HG03066 (cell line): ENCODE results near the gene C4orf33.
"Not testable (repeated sequence)": the region's sequence is repeated elsewhere in the genome, so short reads cannot be mapped to it uniquely, and the experiment has no call there.

Experiments used
- ATAC-seq: cut with Tn5 transposase; IDR thresholded peaks from one replicate; pipeline ENCODE4 v1.9.1; 2021; ENCODE audit warnings: low read depth; ENCODE audit not compliant: unreplicated experiment

C4orf33 gene, protein sequence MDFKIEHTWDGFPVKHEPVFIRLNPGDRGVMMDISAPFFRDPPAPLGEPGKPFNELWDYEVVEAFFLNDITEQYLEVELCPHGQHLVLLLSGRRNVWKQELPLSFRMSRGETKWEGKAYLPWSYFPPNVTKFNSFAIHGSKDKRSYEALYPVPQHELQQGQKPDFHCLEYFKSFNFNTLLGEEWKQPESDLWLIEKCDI

DNA sequence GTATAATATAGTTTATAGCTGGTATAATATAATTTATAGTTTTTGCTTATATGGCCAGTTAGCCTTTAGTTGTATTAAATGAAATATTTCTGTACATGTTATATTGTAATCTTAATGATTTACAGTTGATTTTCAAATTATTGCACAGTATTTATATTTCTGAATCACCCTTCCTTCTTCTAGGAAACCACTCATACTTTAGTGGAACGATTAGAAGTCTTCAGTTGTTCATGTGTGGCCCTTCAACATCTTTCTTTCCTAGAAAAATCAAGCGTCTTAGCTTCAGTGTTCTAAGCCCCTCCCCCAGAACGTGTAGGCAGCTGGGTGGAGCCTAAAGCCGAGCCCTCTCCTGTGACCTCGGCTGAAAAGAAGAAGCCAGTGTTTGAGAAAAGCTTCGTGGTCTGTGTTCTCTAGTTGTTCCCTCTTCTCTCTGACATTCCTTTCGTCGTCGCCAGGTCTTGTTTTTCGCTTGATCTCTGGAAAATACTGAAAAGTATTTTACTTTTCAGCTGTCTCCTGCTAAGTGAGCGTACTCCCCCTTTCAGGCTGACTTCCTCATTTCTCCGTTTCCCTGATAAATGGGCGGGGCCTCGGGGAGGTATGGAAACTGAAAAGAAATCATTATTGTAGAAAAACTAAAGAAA is at the start of gene C4orf33:
TSS of gene C4orf33 (plus strand) at position 342 of the 644 bp plus-strand sequence. CDS start 6,459 bp downstream, outside the sequence.
- ATAC-seq: peak; percentile 42

DNA sequence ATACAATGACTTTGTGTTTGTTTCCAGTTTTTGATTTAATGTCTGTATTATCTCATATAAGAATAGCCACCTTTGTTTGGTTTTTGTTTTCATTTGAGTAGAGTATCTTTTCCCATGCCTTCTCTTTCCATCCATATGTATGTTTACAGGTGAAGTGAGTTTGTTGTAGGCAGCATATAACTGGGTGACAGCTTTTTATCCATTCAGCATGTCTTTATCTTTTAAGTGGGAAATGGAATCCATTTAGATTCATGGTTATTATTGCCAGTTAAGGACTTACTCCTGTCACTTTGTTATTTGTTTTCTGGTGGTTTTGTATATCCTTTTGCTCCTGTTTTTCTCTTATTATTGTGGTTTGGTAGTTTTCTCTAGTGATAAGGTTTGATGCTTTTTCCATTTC is 36.9 kb upstream of the C4orf33 start:
- no peak for ATAC-seq

DNA sequence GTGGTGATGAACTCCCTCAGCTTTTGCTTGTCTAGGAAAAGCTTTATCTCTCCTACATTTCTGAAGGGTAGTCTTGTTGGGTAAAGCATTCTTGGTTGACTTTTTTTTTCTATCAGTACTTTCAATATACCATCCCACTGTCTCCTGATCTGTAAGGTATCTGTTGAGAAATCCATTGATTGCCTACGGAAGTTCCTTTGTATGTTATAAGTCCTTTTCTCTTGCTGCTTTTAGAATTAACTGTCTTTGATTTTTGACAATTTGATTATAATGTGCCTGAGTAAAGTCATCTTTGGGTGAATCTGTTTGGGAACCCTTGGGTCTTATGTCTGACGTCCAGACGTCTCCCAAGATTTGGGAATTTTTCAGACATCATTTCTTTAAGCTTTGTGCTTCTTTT is 33.4 kb upstream of the C4orf33 start:
- ATAC-seq: no peak

DNA sequence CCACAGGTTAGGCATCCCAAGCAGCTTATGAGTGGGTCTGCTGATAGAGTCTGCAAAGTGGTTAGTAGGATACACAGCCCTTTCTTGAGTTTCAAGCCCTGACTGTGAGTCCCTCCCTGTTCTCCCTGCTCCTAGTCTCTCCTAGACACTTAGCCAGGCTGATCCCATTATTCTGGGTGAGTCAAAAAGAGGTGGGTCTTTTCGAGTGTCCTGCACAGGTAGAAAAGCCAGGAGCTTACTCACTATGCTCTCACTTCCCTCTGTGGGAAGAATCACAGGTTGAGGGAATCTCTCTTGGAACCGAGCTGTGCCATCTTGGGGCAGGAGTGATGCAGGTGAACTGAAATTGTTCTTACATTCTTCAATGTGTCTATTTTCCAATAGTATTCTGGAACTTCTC is 32.3 kb upstream of the C4orf33 start:
- no peak for ATAC-seq

DNA sequence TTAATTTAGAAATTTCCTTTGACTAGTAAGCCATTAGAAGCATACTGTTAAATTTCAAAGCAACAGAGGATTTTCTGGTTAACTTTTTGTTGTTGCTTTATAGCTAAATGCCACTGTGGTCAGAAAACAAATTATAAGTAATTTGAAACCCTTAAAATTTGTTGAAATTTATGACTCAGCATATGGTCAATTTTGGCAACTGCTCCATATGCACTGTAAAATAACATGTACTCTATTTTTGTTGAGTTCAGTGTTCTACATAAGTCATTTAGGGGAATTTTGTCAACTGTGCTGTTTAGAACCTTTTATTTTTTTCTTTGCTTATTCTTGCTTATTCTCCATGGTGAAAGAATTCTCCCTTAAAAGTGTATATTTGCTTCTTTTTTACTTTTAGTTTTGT is 31.2 kb upstream of the C4orf33 start:
- ATAC-seq: no peak

DNA sequence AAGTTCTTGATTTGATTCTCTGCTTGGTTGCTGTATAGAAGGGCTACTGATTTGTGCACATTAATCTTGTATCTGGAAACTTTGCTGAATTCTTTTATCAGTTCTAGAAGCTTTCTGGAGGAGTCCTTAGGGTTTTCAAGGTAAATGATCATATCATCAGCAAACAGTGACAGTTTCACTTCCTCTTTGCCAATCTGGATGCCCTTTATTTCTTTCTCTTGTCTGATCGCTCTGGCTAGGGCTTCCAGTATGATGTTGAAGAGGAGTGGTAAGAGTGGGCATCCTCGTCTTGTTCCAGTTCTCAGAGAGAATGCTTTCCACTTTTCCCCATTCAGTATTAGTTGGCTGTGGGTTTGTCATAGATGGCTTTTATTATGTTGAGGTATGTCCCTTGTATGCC is 26.4 kb upstream of the C4orf33 start:
- not testable (repeated sequence) for ATAC-seq

DNA sequence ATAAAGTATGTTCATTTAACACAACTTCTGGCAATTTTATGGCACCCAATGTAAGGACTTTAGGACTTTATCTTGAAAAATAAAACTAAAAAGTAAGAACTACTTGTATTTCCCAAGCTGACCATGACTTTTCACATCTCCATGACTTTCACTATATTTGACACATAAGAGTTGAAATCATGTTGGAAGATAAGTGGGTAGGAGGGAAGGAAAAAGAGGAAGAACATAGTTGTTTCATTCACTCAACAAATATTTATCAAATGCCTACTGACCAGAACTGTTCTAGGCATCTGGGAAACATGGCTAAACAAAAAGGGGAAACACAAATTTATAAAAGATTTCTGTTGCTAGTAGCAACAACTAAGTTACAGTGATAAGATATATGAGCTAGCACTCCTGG is 18.6 kb upstream of the C4orf33 start:
- no peak for ATAC-seq

DNA sequence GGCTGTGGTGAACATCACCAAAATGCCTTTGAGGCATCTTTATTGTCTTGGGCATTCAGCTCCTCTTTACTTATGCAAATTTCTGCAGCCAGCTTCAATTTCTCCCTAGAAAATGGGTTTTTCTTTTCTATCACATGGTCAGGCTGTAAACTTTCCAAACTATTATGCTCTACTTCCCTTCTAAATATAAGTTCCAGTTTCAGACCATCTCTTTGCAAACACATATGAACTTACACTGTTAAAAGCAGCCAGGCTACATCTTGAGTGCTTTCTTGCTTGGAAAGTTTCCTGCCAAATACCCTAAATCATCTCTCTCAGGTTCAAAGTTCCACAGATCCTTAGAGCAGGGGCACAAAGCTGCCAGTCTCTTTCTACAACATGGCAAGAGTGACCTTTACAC is 15.8 kb upstream of the C4orf33 start:
- no peak for ATAC-seq

DNA sequence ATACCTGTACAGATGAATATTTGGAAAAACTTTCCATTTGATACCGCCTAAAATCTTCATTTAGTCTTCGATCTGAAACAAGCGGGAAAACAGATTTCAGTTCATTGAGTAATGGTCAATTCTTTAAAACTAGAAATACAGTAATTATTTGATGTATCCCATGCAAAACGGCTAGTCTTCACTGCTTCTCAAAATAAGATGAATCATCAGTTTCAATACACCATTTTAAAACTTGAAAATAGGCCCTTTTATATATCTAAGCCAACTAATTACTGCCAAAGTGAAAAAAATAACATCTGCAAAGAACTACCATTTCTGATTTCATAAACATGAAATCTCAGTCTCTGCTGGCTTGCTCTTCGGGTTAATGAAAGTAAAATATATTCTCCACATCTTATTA is 13.7 kb upstream of the C4orf33 start:
- no peak for ATAC-seq

DNA sequence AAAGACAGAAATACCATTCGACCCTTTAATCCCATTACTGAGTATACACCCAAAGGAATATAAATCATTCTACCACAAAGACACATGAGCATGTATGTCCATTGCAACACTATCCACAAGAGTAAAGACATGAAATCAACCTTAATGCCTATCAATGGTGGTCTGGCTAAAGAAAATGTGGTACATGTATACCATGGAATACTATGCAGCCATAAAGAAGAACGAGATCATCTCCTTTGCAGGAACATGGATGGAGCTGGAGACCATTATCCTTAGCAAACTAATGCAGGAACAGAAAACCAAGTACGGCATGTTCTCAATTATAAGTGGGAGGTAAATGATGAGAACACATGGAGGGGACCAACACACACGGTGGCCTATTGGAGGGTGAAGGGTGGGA is 10.5 kb upstream of the C4orf33 start:
- ATAC-seq: no peak

DNA sequence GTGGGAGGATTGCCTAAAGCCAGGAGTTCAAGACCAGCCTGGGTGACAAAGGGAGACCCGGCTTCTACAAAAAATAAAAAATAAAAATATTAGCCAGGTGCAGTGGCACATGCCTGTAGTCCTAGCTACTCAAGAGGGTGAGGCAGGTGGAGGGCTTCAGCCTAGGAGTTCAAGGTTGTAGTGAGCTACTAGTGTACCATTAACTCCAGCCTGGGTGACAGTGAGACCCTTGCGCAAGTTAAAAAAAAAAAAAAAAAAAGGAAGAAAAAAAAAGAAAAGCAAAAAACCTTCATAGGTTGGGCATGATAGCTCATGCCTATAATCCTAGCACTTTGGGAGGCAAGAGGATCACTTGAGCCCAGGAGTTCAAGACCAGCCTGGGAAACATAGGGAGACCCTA is 8.4 kb upstream of the C4orf33 start:
- ATAC-seq: no peak

DNA sequence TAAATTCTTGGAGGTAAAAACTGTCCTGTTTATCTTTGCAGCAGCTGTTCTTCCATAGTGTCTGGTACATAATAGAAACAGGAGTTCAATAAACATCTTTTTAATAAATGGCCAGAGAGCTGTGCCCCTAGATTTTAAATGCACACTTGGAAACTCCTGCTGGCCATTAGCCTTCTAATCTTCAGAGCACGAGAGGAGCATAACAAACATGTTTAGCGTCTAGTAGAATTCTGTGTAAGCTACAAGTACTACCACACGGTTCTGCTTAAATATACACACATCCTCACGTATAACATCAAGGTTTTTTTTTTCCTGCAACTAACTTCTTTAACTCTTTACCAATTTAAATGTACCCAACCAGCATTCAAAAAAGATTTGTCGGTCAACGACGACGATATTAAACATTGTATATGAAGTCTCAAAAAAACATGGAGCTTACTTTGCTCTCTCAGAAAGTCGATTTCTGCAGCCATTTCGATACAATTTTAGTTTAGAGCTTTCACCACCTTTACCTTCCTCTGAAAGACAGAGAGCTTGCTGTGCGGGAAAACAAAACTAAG is 3.2 kb upstream of the C4orf33 start:
- ATAC-seq: no peak

DNA sequence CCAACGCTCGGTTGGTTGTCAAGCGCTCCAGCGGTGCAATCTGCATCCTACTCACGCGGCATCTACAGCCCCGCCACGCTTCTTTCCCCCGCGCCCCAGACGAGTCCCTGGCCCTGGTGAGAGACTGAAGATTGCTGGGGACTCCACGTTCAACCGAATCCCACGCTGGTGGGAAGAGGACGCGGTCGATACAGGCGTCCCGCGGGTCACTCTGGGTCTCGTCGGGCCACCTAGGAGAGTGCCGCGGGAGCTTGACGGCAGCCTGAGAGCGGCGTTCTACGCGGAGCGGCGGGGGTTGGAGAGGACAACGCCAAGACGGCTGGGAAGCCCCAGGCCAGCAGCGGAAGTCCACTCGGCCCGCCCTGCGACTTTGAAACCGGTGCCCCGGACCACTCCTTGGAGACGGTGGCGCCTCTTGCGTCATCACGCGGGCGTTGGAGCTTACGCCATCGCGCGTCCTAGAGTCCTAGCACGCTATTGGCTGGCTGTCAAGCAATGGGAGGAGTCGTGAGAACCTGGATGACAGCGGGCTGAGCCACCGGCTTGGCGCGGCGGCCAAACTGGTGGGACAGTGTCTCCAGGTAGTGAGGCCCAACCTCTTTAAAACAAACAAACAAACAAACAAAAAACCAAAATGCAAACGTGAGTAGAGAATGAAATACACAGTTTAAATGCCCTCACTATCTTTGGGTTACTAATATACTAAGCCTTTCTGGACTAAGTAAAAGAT is 2.6 kb upstream of the C4orf33 start, which contains the start of gene SCLT1:
TSS of gene SCLT1 (minus strand) at position 349 of the 730 bp plus-strand sequence. CDS start 436 bp downstream, outside the sequence.
- peak; percentile 86 for ATAC-seq

DNA sequence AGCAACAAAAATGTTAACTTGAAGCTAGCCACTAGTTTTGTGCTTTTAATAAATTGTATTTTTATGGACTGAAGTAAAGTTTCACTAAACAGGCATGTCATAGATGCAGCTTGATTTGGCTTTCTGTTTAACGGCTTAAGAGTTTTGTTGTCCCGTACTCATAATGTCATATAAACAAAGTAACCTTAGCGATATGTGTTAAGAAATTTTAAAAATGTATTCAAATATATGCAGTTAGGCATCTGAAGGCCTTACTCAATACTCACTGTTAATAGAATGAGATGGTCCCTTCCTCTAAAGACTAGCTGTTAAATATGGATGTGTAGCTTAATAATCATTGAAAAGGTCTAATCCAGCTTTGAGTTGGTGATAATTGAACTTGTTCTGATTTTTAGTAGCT is 1.6 kb upstream of the C4orf33 start:
- no peak for ATAC-seq

DNA sequence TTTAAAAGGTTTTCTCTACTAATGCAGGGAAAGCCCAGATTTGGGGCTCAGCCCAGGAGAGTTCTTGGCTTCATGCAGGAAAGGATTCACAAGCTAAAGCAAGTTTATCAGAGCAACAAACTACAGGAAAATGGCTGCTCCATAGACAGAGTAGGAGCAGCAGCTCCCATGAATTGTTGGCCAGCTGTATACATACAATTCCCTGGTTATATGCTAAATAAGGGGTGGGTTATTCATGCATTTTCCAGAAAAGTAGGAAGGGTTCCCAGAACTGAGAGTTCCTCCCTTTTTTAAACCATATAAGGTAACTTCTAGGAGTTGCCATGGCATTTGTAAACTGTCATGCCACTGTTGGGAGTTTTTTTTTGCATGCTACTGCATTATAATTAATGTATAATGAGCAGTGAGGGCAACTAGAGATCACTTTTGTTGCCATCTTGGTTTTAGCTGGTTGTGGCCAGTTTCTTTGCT is 2.6 kb downstream of the C4orf33 start:
- no peak for ATAC-seq

DNA sequence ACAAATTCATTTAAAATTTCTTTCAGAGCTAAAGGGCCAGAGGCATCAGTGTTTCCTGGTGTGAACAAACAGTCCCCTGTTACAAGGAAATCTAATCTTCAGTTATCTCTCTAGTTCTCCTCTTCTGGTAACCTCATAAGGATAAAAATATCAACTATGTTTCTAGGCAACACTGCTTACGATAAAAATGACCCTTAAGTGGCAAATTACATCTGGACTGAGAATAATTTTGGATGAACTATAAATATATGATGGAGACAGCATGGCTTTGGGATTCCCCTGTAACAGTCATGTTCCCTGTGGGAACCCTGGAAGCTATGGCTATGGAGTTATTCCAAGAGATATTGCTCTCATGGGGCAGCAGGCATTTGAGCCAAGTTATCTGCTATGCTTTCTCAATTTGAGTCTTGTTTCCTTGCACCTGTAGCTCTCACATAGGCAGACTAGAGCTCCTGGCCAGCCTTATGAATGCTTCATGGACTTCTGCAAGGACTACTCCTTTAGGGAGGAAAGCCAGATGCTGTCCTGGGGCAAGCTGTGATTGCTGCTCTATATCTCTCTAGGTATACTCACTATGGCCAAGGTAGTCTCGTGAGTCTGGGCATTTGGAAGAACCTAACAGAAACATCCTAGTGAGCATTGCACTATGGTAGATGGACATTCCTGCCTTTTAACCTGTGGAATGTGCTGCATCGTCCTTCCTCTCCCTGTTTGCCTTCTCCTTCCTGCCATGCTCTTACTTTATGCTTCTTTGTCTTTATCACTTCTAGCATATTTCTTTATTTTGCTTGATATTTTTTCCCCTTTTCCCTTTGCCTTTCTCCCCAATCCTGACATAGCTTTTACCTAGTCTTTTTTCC is 14.2 kb downstream of the C4orf33 start:
- no peak for ATAC-seq

DNA sequence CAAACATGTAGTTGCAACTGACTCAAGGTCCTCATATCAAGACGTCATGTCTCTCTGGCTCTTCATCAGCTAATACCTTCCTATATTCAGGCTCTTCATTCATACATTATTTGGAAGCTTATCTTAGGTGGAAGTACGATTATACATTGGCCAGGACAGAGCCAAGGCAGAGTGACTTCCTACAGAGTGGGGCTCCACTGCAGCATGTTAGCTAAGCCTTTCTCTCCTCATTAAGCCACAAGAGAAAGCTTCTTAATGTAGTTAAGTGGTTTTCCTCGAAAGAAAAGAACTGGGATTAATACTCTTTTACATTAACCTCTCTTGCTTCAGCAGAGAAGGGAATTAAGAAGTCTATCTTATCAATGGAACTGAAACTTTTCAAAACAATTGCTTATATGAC is 15.0 kb downstream of the C4orf33 start:
- ATAC-seq: no peak

DNA sequence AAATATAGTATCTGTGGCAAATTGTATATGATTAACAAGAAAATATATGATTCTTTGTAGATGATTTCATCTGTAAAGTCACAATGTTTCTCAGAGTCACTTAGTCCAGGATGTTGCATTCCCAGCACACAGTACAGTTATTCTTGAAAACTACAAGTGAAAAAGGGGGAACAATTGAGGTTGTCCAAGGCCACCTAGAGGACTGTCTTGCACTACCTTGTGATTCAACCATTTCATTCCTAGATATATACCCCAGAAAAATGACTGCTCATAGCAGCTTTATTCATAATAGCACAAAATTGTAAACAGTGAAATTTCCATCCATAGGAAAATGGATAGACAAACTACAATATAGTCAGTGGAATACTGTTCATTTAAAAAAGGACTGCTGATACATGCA is 16.0 kb downstream of the C4orf33 start:
- ATAC-seq: no peak

DNA sequence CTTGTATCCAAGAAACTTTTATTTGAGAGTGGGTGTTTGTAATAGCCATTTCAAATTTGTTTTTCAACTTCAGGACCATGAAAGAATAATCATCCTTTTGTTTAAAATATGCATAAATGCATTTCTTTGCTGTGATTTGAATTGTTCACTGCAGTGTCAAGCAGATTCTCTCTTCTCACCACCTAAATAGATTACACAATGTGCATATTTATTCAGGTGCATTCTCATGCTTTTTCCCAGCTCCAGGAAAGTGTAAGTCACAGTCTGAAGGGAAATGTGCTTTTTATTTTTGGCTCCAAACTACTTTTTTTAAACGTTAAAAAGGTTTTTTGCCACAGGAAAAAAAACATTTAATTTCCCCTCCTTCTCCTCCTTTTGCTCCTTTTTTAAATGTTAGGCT is 17.5 kb downstream of the C4orf33 start:
- ATAC-seq: no peak

DNA sequence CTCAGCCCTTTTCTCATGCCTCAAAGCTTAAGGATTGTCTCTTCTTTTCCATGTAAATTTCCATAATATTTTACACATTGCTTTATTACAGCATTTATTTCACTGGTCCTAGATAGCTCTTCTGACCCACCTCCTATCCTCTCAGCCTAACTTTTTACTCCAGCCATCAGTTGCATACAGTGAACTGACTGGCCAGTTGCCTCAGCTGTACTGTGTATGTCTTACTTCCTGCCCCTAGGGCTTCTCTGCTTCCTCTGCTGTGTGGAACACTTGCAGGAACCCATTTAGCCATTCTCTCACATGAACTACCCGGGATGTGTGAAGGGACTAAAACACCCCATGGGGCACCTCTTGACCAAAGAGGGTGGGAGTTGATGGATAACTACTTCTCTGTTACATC is 18.0 kb downstream of the C4orf33 start:
- ATAC-seq: no peak
